Islet precursor cell (in vitro differentiated cells): ENCODE data around the gene S100A5.

Source experiments
- DNase-seq: peaks from one replicate; pipeline ENCODE4 v3.0.0-alpha.2; 2018

Gene S100A5

GRCh38 chr1:153546796-153547559 lies 6.2 kb upstream of the S100A5 start:
- DNase-seq, result peak; percentile 60

GRCh38 chr1:153546371-153546770 lies 5.6 kb upstream of the S100A5 start:
- DNase-seq, result peak; percentile 34

GRCh38 chr1:153545067-153546055 lies 4.6 kb upstream of the S100A5 start, which contains the start of gene S100A4:
S100A4 (minus strand) TSS chr1:153545806; CDS start chr1:153544794, 1,012 bp downstream.
- DNase-seq, result peak; percentile 99

GRCh38 chr1:153544453-153545066 lies 3.8 kb upstream of the S100A5 start:
- no peak for DNase-seq

GRCh38 chr1:153543736-153544135 lies 3.0 kb upstream of the S100A5 start:
- DNase-seq, result peak; percentile 38

- peak; percentile 49 for DNase-seq
These were observed 2.4 kb upstream of the S100A5 start for GRCh38 chr1:153542956-153543711.

- DNase-seq, result peak; percentile 56
These were observed 1.2 kb upstream of the S100A5 start for GRCh38 chr1:153541641-153542590.

- DNase-seq, result no peak
These were observed 1.2 kb downstream of the S100A5 start for GRCh38 chr1:153539395-153540093.

GRCh38 chr1:153538315-153538821 lies 2.4 kb downstream of the S100A5 start:
- peak; percentile 88 for DNase-seq

GRCh38 chr1:153537376-153537730 lies 3.4 kb downstream of the S100A5 start:
- peak; percentile 40 for DNase-seq

- peak; percentile 50 for DNase-seq
These were observed 3.9 kb downstream of the S100A5 start for GRCh38 chr1:153536671-153537375.

- DNase-seq, result peak; percentile 63
These were observed 4.6 kb downstream of the S100A5 start for GRCh38 chr1:153536012-153536670.

- DNase-seq, result peak; percentile 38
These were observed 5.3 kb downstream of the S100A5 start, which contains the start of gene S100A6 for GRCh38 chr1:153535242-153536011. S100A6 (minus strand) TSS chr1:153535991; CDS start chr1:153535339, 652 bp downstream.

GRCh38 chr1:153534925-153535241 lies 5.9 kb downstream of the S100A5 start:
- peak; percentile 35 for DNase-seq

GRCh38 chr1:153534226-153534924 lies 6.4 kb downstream of the S100A5 start:
- peak; percentile 37 for DNase-seq

GRCh38 chr1:153533689-153534201 lies 7.0 kb downstream of the S100A5 start:
- DNase-seq, result peak; percentile 75
